ENCODE results near the gene ATP2C2. TPM values are rescaled to one million over a fixed set of nuclear protein-coding genes. Genes with fewer than 3 reads are reported as not detected.

ATP2C2 gene
- total RNA-seq, 2 donors from 2014 or later, result not detected

GRCh38 chr16:84465154-84465553 is 96.8 kb downstream of the ATP2C2 start:
- Mint-ChIP-seq H3K27me3 (no peaks in the 10 kb centered on the region), H3K27ac (no peak overlapping the region), H3K36me3 (peaks cover 22% of the 10 kb centered on the region), H3K4me3 (no peak overlapping the region), H3K9me3 (no peaks in the 10 kb centered on the region), H3K4me1 (ENCODE audit: low read depth in 2 of 2) (peaks cover 0 to 2% of the 10 kb centered on the region in 2 donors)
- peak; percentile 39 for DNase-seq (ENCODE audit: low spot score)
- no peak for ATAC-seq

- Mint-ChIP-seq H3K27me3 (no peaks in the 10 kb centered on the region), H3K4me3 (no peak overlapping the region), H3K4me1 (ENCODE audit: low read depth in 2 of 2) (peaks cover 0 to under 1% of the 10 kb centered on the region in 2 donors), H3K36me3 (peaks cover 22% of the 10 kb centered on the region), H3K9me3 (peaks cover 1% of the 10 kb centered on the region), H3K27ac (no peak overlapping the region)
- ATAC-seq, result no peak
- DNase-seq (ENCODE audit: low spot score), result no peak
Observed at GRCh38 chr16:84466692-84467091, 98.4 kb downstream of the ATP2C2 start.

- H3K9me3 Mint-ChIP-seq, result peaks cover 2% of the 10 kb centered on the region
- ATAC-seq (no peak), DNase-seq (ENCODE audit: low spot score) (peak; percentile 28)
- peaks cover 22% of the 10 kb centered on the region for H3K36me3 Mint-ChIP-seq
- H3K27ac Mint-ChIP-seq, result no peak overlapping the region
- H3K27me3 Mint-ChIP-seq, result no peaks in the 10 kb centered on the region
- H3K4me3 Mint-ChIP-seq, result no peak overlapping the region
- H3K4me1 Mint-ChIP-seq (ENCODE audit: low read depth in 2 of 2), result no peaks in the 10 kb centered on the region
Observed at GRCh38 chr16:84467256-84467655, 98.9 kb downstream of the ATP2C2 start.

DNA sequence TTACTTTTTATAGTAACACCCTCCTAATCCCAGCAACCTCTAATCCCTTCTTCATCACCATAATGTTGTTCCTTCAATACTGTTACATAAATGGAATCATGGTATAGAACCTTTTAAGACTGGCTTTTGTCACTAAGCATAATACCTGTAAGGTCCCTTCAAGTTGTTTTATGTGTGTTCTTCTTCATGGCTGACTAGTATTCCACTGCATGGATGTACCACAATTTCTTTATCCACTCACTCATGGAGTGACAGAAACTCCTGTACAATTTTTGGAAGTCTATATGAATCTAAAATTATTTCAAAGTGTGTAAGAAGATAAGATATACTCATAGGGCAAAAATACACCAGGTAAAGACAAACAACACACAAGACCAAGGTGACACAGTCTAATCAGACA is 99.4 kb downstream of the ATP2C2 start:
- peaks cover 2% of the 10 kb centered on the region for H3K9me3 Mint-ChIP-seq
- H3K4me3 Mint-ChIP-seq, result no peak overlapping the region
- no peaks in the 10 kb centered on the region for H3K4me1 Mint-ChIP-seq (ENCODE audit: low read depth in 2 of 2)
- H3K27ac Mint-ChIP-seq, result no peak overlapping the region
- H3K27me3 Mint-ChIP-seq, result no peaks in the 10 kb centered on the region
- peaks cover 22% of the 10 kb centered on the region for H3K36me3 Mint-ChIP-seq
- no peak for DNase-seq (ENCODE audit: low spot score)
- ATAC-seq, result no peak

DNA sequence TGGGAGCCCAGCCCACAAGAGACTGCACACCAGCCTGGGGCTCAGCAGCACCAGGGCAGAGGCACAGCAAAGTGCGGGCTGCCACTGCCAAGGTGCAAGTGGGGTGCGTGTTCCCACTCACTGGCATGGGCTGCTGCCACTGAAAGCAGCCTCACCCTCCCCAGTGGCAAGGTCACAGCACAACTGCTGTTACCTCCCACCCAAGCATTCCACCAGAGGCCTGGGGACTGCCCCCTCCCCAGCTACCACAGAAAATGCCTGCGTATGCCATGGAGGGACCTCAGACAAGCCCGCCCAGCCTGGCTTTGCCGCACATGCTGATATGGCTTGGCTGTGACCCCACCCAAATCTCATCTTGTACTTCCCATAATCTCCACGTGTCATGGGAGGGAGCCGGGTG is 103.0 kb downstream of the ATP2C2 start:
- H3K36me3 Mint-ChIP-seq, result peaks cover 14% of the 10 kb centered on the region
- no peaks in the 10 kb centered on the region for H3K27me3 Mint-ChIP-seq
- H3K4me3 Mint-ChIP-seq, result no peak overlapping the region
- peak; percentile 22 for DNase-seq (ENCODE audit: low spot score)
- peaks cover 2% of the 10 kb centered on the region for H3K9me3 Mint-ChIP-seq
- no peak overlapping the region for H3K27ac Mint-ChIP-seq
- no peak for ATAC-seq
- no peaks in the 10 kb centered on the region for H3K4me1 Mint-ChIP-seq (ENCODE audit: low read depth in 2 of 2)

DNA sequence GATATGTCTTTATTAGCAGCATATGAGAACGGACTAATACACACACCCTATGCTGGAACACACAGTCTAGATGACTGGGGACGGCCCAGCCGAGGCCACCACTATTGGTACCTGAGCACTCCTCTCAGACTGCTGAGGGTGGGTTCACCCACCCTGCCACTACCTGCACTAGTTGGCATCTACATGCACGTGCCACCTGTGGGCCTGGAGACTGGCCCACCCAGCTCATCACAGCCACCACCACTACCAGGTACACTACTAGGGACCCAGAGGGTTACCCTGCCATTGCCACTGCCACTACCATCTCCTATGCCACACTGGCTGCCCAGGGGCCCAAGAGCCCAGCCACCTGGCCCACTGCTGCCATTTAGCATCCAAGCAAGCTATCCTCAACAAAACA is 103.6 kb downstream of the ATP2C2 start:
- Mint-ChIP-seq H3K9me3 (peaks cover 2% of the 10 kb centered on the region), H3K27me3 (no peaks in the 10 kb centered on the region), H3K36me3 (peaks cover 9% of the 10 kb centered on the region), H3K27ac (no peak overlapping the region), H3K4me1 (ENCODE audit: low read depth in 2 of 2) (no peaks in the 10 kb centered on the region), H3K4me3 (no peak overlapping the region)
- DNase-seq (ENCODE audit: low spot score) (no peak), ATAC-seq (peak in 1 of 2 donors; percentile 31)

DNA sequence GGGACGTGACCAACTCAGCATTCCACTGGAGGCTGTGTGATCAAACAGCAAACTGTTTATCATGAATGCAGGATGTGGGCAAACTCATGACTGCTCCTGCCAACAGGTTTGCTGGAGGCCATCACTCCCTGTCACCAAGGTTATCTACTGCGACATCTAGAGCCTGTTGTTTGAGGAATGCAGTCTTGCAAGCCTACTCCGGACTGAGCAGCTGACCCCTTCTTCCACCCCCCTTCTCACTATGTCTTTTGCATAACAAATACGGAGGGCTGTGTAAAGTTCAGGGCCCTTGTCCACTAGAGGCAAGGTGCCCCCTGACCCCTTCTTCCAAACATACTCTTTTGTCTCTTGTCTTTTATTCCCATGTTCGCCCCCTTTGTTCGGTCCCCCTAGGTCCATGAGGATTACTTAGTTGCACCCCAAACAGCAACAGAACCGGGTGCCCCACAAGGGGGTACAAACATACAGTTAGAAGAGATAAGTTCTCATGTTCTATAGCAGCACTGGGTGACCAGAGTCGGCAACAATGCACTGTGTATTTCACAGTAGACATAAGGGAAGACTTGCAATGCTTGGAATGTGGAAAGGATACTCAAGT is 107.4 kb downstream of the ATP2C2 start:
- Mint-ChIP-seq H3K36me3 (no peaks in the 10 kb centered on the region), H3K4me1 (ENCODE audit: low read depth in 2 of 2) (no peaks in the 10 kb centered on the region), H3K9me3 (peaks cover 2% of the 10 kb centered on the region), H3K27me3 (no peaks in the 10 kb centered on the region), H3K4me3 (no peak overlapping the region), H3K27ac (no peak overlapping the region)
- DNase-seq (ENCODE audit: low spot score) (peak; percentile 28), ATAC-seq (no peak)

DNA sequence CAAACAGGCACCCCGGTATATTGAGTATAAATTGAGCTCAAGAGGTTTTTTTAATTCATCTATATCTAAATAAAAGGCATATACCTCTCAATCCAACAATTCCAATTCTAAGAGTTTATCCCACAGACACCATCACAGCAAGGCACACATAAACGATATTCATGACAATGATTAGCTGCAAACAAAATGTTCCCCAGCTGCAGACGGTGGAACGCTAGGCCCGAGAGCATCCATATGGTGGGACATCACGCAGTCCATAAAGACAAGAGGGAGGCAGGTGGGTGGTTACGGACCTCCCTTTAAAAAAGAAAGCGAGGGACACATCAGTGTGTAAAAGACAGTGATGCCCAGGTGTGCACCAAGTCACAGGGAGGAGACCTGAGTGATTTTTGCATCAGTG is 108.1 kb downstream of the ATP2C2 start:
- Mint-ChIP-seq H3K36me3 (no peaks in the 10 kb centered on the region), H3K4me1 (ENCODE audit: low read depth in 2 of 2) (no peaks in the 10 kb centered on the region), H3K4me3 (no peak overlapping the region), H3K27ac (no peak overlapping the region), H3K9me3 (peaks cover 2% of the 10 kb centered on the region), H3K27me3 (no peaks in the 10 kb centered on the region)
- ATAC-seq, result no peak
- peak; percentile 35 for DNase-seq (ENCODE audit: low spot score)

DNA sequence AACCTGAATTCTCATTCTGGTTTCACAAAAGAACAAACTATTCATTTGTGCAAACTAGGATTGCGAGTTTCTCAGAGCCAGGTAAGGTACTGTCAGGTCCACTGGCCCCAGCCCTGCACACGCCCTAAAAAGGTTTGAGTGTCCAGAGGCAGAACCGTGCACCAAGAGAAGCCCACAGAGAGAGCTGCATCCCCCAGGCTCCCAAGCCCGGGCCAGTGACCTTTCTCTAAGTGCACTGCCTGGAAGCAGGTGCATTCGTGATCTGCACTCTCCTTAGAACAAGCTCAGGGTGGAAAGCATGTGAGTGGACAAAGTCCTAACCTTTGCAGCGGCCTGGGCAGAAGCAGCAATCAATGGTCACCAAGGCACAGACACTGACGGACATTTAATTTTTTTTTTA is 109.3 kb downstream of the ATP2C2 start:
- no peak for ATAC-seq
- Mint-ChIP-seq H3K27ac (no peak overlapping the region), H3K4me3 (no peak overlapping the region), H3K27me3 (no peaks in the 10 kb centered on the region), H3K4me1 (ENCODE audit: low read depth in 2 of 2) (no peaks in the 10 kb centered on the region), H3K9me3 (no peaks in the 10 kb centered on the region), H3K36me3 (no peaks in the 10 kb centered on the region)
- peak; percentile 26 for DNase-seq (ENCODE audit: low spot score)

DNA sequence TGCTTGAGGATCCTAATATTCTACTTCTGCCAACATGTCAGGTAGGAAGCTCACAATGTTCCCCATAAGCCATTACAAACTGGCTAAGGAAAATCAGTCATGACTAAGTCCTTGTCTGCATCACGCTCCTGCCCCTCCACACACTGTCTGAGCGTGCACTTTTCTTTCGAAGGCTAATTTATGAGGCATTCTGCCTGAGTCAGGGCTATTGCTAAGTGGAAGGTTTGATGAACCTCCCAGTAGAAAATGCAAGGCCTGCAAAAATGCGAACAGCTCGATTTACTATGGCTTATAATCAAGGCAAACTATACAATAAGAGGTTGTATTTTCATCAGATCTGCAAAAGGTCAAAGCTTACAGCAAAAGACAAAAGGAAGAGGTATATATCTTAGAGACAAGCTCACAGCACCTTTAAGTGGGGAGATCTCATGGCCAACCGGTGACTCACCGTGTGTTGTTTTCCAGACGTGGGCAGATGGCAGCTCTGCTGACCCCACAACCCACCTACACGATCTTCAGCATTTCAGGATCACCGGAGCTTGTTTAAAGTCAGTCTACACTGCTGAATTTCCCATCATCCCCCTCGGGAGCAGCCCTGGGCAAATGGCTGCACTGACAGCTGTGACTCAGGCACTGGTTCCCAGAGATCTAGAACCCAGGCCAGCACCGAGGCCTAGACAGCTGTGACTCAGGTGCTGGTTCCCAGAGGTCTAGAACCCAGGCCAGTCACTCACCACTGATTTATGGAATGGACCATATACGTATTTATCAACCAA is 110.0 kb downstream of the ATP2C2 start:
- Mint-ChIP-seq H3K4me3 (no peak overlapping the region), H3K36me3 (no peaks in the 10 kb centered on the region)

DNA sequence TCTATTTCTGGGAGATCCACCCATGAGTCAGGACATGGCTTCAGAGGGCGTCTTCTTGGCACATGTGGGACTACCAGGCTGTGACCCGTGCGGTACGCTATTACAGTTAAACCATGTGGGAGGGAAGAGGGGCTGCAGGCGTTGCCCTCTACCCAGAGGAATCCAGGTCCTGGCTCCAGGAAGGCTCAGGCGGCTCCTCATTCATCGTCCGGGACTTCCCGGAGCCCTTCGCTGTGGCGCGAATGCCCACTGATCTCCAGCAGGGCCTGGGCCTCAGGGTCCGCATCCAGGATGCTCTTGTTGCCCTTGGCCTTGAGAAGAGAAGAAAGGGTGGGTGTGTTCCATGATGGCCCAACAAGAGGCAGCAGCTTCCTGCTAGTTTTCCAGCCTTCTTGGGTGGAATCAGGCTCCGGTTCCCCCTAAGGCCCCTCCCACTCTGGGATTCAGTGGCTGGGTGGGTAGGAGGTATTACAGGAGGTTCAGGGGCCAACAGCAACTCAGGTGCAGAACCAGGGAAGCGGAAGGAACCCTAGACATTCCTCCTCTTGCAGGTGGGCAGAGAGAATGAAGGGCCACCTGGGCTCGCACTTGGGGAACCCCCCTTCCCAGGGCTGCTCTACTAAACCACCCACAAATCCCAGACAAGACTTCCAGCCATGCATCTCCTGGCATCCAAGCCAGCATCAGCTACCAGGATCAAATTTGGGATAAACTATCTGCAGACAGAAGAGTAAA is 111.5 kb downstream of the ATP2C2 start:
- H3K27ac Mint-ChIP-seq, result no peak overlapping the region
- H3K27me3 Mint-ChIP-seq, result no peaks in the 10 kb centered on the region
- H3K4me3 Mint-ChIP-seq, result no peak overlapping the region
- DNase-seq (ENCODE audit: low spot score) (peak; percentile 32), ATAC-seq (no peak)
- no peaks in the 10 kb centered on the region for H3K36me3 Mint-ChIP-seq
- H3K9me3 Mint-ChIP-seq, result no peaks in the 10 kb centered on the region
- no peaks in the 10 kb centered on the region for H3K4me1 Mint-ChIP-seq (ENCODE audit: low read depth in 2 of 2)

More for the DNA sequence above, 110.0 kb downstream of the ATP2C2 start:
- H3K4me1 Mint-ChIP-seq (ENCODE audit: low read depth in 2 of 2), result no peaks in the 10 kb centered on the region
- no peaks in the 10 kb centered on the region for H3K27me3 Mint-ChIP-seq
- no peak for ATAC-seq
- H3K27ac Mint-ChIP-seq, result no peak overlapping the region
- peak; percentile 28 for DNase-seq (ENCODE audit: low spot score)
- no peaks in the 10 kb centered on the region for H3K9me3 Mint-ChIP-seq

- DNase-seq (ENCODE audit: low spot score) (peak; percentile 46), ATAC-seq (no peak)
- no peaks in the 10 kb centered on the region for H3K36me3 Mint-ChIP-seq
- no peaks in the 10 kb centered on the region for H3K4me1 Mint-ChIP-seq (ENCODE audit: low read depth in 2 of 2)
- H3K4me3 Mint-ChIP-seq, result no peak overlapping the region
- no peaks in the 10 kb centered on the region for H3K9me3 Mint-ChIP-seq
- no peak overlapping the region for H3K27ac Mint-ChIP-seq
- no peaks in the 10 kb centered on the region for H3K27me3 Mint-ChIP-seq
Observed at GRCh38 chr16:84481051-84481735, 112.9 kb downstream of the ATP2C2 start.

GRCh38 chr16:84482001-84482891 is 113.9 kb downstream of the ATP2C2 start:
- Mint-ChIP-seq H3K4me1 (ENCODE audit: low read depth in 2 of 2) (no peaks in the 10 kb centered on the region), H3K9me3 (no peaks in the 10 kb centered on the region), H3K27me3 (no peaks in the 10 kb centered on the region), H3K4me3 (no peak overlapping the region), H3K27ac (no peak overlapping the region), H3K36me3 (no peaks in the 10 kb centered on the region)
- peak; percentile 45 for DNase-seq (ENCODE audit: low spot score)
- ATAC-seq, result no peak
